Heart right ventricle (tissue), 16 donors: Measurements from ENCODE around the gene TMPO. TPM values are rescaled to one million over a fixed set of nuclear protein-coding genes. Genes with fewer than 3 reads are reported as not detected.
"Not testable (repeated sequence)": the region's sequence is repeated elsewhere in the genome, so short reads cannot be mapped to it uniquely, and the experiment has no call there.

ENCODE experiments used
- ATAC-seq, 8 donors: fragments of 200-7000 bp; cut with Tn5 transposase; one replicate each; pipeline ENCODE4 v1.9.1; 2020; ENCODE audit warnings: mild to moderate bottlenecking in 8 of 8, moderate library complexity in 8 of 8, moderate number of reproducible peaks in 1 of 8
- DNase-seq, 2 donors: peaks; one replicate each; pipeline ENCODE4 v3.0.0-alpha.2; 2020
- H3K27ac ChIP-seq, 10 donors: fragments of 200-600 bp; sonication (generic) in 2 of 10; one replicate each; pipeline versions ENCODE4 v1.5.0 to v1.8.0; 2020 to 2022; ENCODE audit warnings: mild to moderate bottlenecking in 3 of 10
- H3K27me3 ChIP-seq, 7 donors: fragments of 200-600 bp; one replicate each; pipeline ENCODE4 v1.8.0; 2021 to 2022; ENCODE audit warnings: mild to moderate bottlenecking in 2 of 7
- H3K36me3 ChIP-seq, 9 donors: fragments of 200-600 bp; sonication (generic) in 1 of 9; one replicate each; pipeline versions ENCODE4 v1.5.0 to v1.8.0; 2020 to 2022; ENCODE audit warnings: mild to moderate bottlenecking in 2 of 9
- H3K4me1 ChIP-seq, 9 donors: fragments of 200-600 bp; sonication (generic) in 1 of 9; one replicate each; pipeline versions ENCODE4 v1.5.0 to v1.8.0; 2020 to 2022; ENCODE audit warnings: mild to moderate bottlenecking in 4 of 9
- H3K4me3 ChIP-seq, 10 donors: fragments of 200-600 bp; sonication (generic) in 2 of 10; one replicate each; pipeline versions ENCODE4 v1.5.0 to v1.8.0; 2020 to 2022; ENCODE audit warnings: mild to moderate bottlenecking in 7 of 10, moderate library complexity in 2 of 10
- H3K9me3 ChIP-seq, 11 donors: fragments of 200-600 bp in 10 of 11; sonication (generic) in 2 of 11; one replicate each; pipeline versions ENCODE4 v1.5.0 to v1.8.0; 2013 to 2022; ENCODE audit warnings: mild to moderate bottlenecking in 2 of 11, control low read depth in 1 of 11, moderate library complexity in 1 of 11
- WGBS, 2 donors: extraction: QIAGEN DNeasy Blood & Tissue Kit; methylation state at CpG; one replicate each; pipeline ENCODE4 v1.1.7; 2013; ENCODE audit warnings: inconsistent platforms in 1 of 2; 5-methylcytosine and 5-hydroxymethylcytosine counted together
- intact Hi-C, 10 donors: fragments of 100-400 bp; cut with DNase I; formaldehyde crosslinking; loops; one replicate each; pipeline versions ENCODE4 v1.11.1 to v1.14.2; 2022
- polyA plus RNA-seq, 2 donors: library from polyadenylated mRNA; stranded (reverse); fragments of 200-250 nt; gene quantifications; one replicate each; pipeline ENCODE4 v1.2.3, GENCODE V29; 2013
- total RNA-seq, 10 donors: library from RNA; stranded (reverse); fragmentation: NEBNext Ultra II Directional in 3 of 10; extraction: Animal tissue kit (Norgen Biotek cat#: 25700) in 3 of 10; gene quantifications; one replicate each; pipeline versions ENCODE4 v1.2.1 to v1.2.4, GENCODE V29; 2021 to 2023
- TF ChIP-seq, protein P1 (sequence below), 9 donors: fragments of 200-600 bp; sonication (generic) in 2 of 9; IDR thresholded peaks; one replicate each; pipeline versions ENCODE4 v1.5.0 to v1.8.0; 2021 to 2022; ENCODE audit warnings: antibody characterized with exemption in 9 of 9, mild to moderate bottlenecking in 5 of 9, moderate library complexity in 1 of 9
- donor health status: Arrhythmogenic right ventricular cardiomyopathy.
- donor health status: ischemic (EF 13 %, LVEDD 7.1; RV severe dilation, severe dysfunction).
- donor health status: healthy with polysubstance abuse.
- donor health status: DM: no; HTN: yes; CAD: no.
- donor health status: DM: no; HTN: no; CAD: no.
- donor health status: ischemic (EF 25% LVEDD 6.9; RV normal size, moderate dysfunction).
- donor health status: ischemic (EF 25% LVEDD 5.7; RV mildly dilated, moderate dysfunction).
- donor health status: healthy.
- donor health status: DM: yes; HTN: yes; CAD: no.
- donor health status: Ischemic cardiomyopathy.
- donor health status: ischemic (EF 35%, LVEDD 5.7; RV mildly dilated, moderate dysfunction).
- donor health status: nonischemic (EF 11% LVEDD 7.7; RV severe dilation, severe dysfunction).
- donor health status: DM: yes; HTN: yes; CAD: no.
- donor health status: PGD.
- donor health status: ischemic (EF 29% LVEDD 5.4; RV normal size, mild dysfunction).
- donor health status: nonischemic (EF 23%, LVEDD 6.1; RV moderate dilation, normal function).

The TMPO gene
- total and polyA plus RNA-seq, 12 donors = 9.1 to 27.6 (median 12.8) TPM

DNA sequence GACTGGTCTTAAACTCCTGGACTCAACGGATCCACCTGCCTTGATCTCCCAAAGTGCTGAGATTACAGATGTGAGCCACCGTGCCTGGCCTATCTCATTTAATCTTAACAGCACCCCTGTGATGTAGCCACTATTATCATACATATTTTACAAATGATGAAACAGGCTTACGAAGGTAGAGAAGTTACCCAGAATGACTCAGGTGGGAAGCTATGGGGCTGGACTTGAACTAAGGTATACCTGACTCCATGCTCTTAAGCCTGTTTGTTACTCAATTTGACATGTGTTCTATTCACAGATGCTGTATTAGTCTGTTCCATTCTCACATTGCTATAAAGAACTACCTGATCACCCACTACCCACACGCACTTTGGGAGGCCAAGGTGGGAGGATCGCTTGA, 36.8 kb upstream of the TMPO start:
- ATAC-seq (no peak), DNase-seq (no peak)
- Histone ChIP-seq H3K36me3 (no peaks in the 10 kb centered on the region), H3K27ac (no peak overlapping the region), H3K4me3 (no peak overlapping the region), H3K9me3 (peaks cover 0 to 5% (median 0%) of the 10 kb centered on the region in 11 donors), H3K4me1 (peaks cover 0 to 10% (median 5%) of the 10 kb centered on the region in 9 donors), H3K27me3 (no peaks in the 10 kb centered on the region)
- intact Hi-C loops = no loop called here
- TF ChIP-seq, protein P1, sequence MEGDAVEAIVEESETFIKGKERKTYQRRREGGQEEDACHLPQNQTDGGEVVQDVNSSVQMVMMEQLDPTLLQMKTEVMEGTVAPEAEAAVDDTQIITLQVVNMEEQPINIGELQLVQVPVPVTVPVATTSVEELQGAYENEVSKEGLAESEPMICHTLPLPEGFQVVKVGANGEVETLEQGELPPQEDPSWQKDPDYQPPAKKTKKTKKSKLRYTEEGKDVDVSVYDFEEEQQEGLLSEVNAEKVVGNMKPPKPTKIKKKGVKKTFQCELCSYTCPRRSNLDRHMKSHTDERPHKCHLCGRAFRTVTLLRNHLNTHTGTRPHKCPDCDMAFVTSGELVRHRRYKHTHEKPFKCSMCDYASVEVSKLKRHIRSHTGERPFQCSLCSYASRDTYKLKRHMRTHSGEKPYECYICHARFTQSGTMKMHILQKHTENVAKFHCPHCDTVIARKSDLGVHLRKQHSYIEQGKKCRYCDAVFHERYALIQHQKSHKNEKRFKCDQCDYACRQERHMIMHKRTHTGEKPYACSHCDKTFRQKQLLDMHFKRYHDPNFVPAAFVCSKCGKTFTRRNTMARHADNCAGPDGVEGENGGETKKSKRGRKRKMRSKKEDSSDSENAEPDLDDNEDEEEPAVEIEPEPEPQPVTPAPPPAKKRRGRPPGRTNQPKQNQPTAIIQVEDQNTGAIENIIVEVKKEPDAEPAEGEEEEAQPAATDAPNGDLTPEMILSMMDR (IDR thresholded peaks at IDR 0.05) = no peak
- 96 to 98% methylated on average over 5 of the region's 5 CpGs for WGBS, 2 donors

GRCh38 chr12:98483621-98484503, 31.5 kb upstream of the TMPO start:
- H3K4me3 ChIP-seq = no peak overlapping the region
- DNase-seq (no peak), ATAC-seq (no peak)
- H3K9me3 ChIP-seq = peaks cover 0 to 9% (median 0%) of the 10 kb centered on the region in 11 donors
- 65 to 69% methylated on average over 7 of the region's 7 CpGs for WGBS, 2 donors
- H3K27ac ChIP-seq = no peak overlapping the region
- no peaks in the 10 kb centered on the region for H3K27me3 ChIP-seq
- no peaks in the 10 kb centered on the region for H3K36me3 ChIP-seq
- TF ChIP-seq, protein P1 (IDR thresholded peaks at IDR 0.05) = no peak
- intact Hi-C loops = loop anchor here in 2 of 10 donors (5.0 to 10.0 kb wide), 2 partner anchors 43 to 59 kb away; no protein-coding TSS in a partner anchor
- no peaks in the 10 kb centered on the region for H3K4me1 ChIP-seq

GRCh38 chr12:98485792-98486340, 29.5 kb upstream of the TMPO start:
- TF ChIP-seq, protein P1 (IDR thresholded peaks at IDR 0.05) = no peak
- 86 to 89% methylated on average over 6 of the region's 6 CpGs for WGBS, 2 donors
- no peak overlapping the region for H3K4me3 ChIP-seq
- DNase-seq (no peak), ATAC-seq (no peak)
- H3K27ac ChIP-seq = no peak overlapping the region
- intact Hi-C loops = loop anchor here in 1 of 10 donors (10.0 kb wide), 1 partner anchor 61 kb away; no protein-coding TSS in a partner anchor
- H3K27me3 ChIP-seq = no peaks in the 10 kb centered on the region
- H3K36me3 ChIP-seq = no peaks in the 10 kb centered on the region
- H3K9me3 ChIP-seq = peaks cover 0 to 9% (median 0%) of the 10 kb centered on the region in 11 donors
- peaks cover 0 to 7% (median 4%) of the 10 kb centered on the region in 9 donors for H3K4me1 ChIP-seq

GRCh38 chr12:98488416-98488815, 27.0 kb upstream of the TMPO start:
- intact Hi-C loops = loop anchor here in 1 of 10 donors (10.0 kb wide), 1 partner anchor 64 kb away; no protein-coding TSS in a partner anchor

More at GRCh38 chr12:98488416-98488815, 27.0 kb upstream of the TMPO start:
- ATAC-seq, H3K27ac ChIP-seq, H3K4me3 ChIP-seq, DNase-seq, H3K36me3 ChIP-seq, H3K27me3 ChIP-seq, H3K9me3 ChIP-seq: not testable (repeated sequence)
- 97 to 99% methylated on average over 9 of the region's 9 CpGs for WGBS, 2 donors
- H3K4me1 ChIP-seq = peaks cover 0 to 18% (median 10%) of the 10 kb centered on the region in 9 donors
